MM.1S (cell line): Measurements from ENCODE around the gene GNPTG.
A peak's percentile ranks its signal among the peaks of the same experiment; 100 is the strongest.

Experiments
- DNase-seq: peaks from one replicate; pipeline ENCODE4 v3.0.0-alpha.2; 2015
- H2AFZ ChIP-seq: fragments of 300-600 bp; sonication (generic); 2 replicates; pipeline ENCODE4 v1.6.0; 2016; ENCODE audit warnings: antibody characterized with exemption, low read length
- H3F3A ChIP-seq: fragments of 300-600 bp; sonication (generic); 2 replicates; pipeline ENCODE4 v1.6.1; 2016; ENCODE audit warnings: mild to moderate bottlenecking, antibody characterized with exemption, low read length, moderate library complexity, mixed read lengths; ENCODE audit not compliant: insufficient read depth
- H3K27ac ChIP-seq: fragments of 300-600 bp; sonication (generic); 2 replicates; pipeline ENCODE4 v1.5.1; 2016; ENCODE audit warnings: mild to moderate bottlenecking, low read length
- H3K27me3 ChIP-seq: fragments of 300-600 bp; sonication (generic); replicated peaks from 2 replicates; pipeline ENCODE4 v1.6.0; 2016; ENCODE audit warnings: low read length; ENCODE audit not compliant: insufficient read depth
- H3K36me3 ChIP-seq: fragments of 300-600 bp; sonication (generic); replicated peaks from 2 replicates; pipeline ENCODE4 v1.6.1; 2016; ENCODE audit warnings: mild to moderate bottlenecking, low read length, mixed read lengths; ENCODE audit not compliant: insufficient read depth
- H3K4me1 ChIP-seq: fragments of 300-600 bp; sonication (generic); 2 replicates; pipeline ENCODE4 v1.6.1; 2016; ENCODE audit warnings: low read length, mixed read lengths
- H3K4me2 ChIP-seq: fragments of 300-600 bp; sonication (generic); 2 replicates; pipeline ENCODE4 v1.6.0; 2016; ENCODE audit warnings: low read depth, low read length
- H3K4me3 ChIP-seq: fragments of 300-600 bp; sonication (generic); 2 replicates; pipeline ENCODE4 v1.5.1; 2016; ENCODE audit warnings: low read length, mixed read lengths
- H3K79me2 ChIP-seq: fragments of 300-600 bp; sonication (generic); 2 replicates; pipeline ENCODE4 v1.6.1; 2016; ENCODE audit warnings: mixed run types, low read length, mixed read lengths
- H3K9ac ChIP-seq: fragments of 300-600 bp; sonication (generic); 2 replicates; pipeline ENCODE4 v1.6.1; 2016; ENCODE audit warnings: low read length, mixed read lengths
- H3K9me2 ChIP-seq: fragments of 300-600 bp; sonication (generic); replicated peaks from 2 replicates; pipeline ENCODE4 v1.6.1; 2016; ENCODE audit warnings: mild to moderate bottlenecking, low read length, mixed read lengths; ENCODE audit not compliant: insufficient read depth
- H3K9me3 ChIP-seq: fragments of 300-600 bp; sonication (generic); replicated peaks from 2 replicates; pipeline ENCODE4 v1.6.1; 2016; ENCODE audit warnings: mild to moderate bottlenecking, low read length, mixed read lengths; ENCODE audit not compliant: insufficient read depth
- H4K20me1 ChIP-seq: fragments of 300-600 bp; sonication (generic); 2 replicates; pipeline ENCODE4 v1.6.1; 2016; ENCODE audit warnings: mild to moderate bottlenecking, low read length, moderate library complexity, mixed read lengths; ENCODE audit not compliant: insufficient read depth
- CTCF ChIP-seq: fragments of 300-600 bp; sonication (generic); IDR thresholded peaks from 2 replicates; pipeline ENCODE4 v1.5.1; 2016; ENCODE audit warnings: antibody characterized with exemption, low read length, mixed read lengths
- EZH2 ChIP-seq: fragments of 300-600 bp; sonication (generic); optimal IDR thresholded peaks from 2 replicates; pipeline ENCODE3; 2017; ENCODE audit warnings: low read depth, mild to moderate bottlenecking, antibody characterized with exemption, low read length, mixed read lengths
- EZH2phosphoT487 ChIP-seq: fragments of 300-600 bp; sonication (generic); IDR thresholded peaks from 2 replicates; pipeline ENCODE4 v1.6.1; 2018; ENCODE audit warnings: antibody characterized with exemption, low read length

GNPTG gene

DNA sequence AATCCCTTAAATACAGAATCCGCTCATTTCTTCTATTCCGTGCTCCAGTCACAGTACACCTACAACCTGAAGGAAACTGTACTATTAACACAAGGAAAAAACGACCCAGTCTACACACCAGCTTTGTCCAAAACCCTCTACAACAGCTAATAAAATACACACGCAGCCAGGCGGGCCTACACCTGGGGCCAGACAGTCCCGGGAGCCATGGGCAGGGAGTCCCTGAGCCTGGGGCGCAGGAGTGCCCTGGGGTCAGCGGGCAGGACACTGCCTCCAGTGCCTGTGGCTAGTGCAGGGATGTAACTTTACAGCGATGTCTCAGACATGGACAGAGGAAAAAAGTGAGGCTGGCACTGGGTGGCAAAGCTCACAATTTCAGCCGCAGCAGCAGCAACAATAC is 28.5 kb downstream of the GNPTG start:
- peaks cover 4% of the 10 kb centered on the region; the same call in 1 of the 2 replicates for H3F3A ChIP-seq
- no peak for TF ChIP-seq EZH2phosphoT487
- peaks cover 42% of the 10 kb centered on the region for H3K79me2 ChIP-seq
- no peaks in the 10 kb centered on the region for H3K9me2 ChIP-seq
- H3K27me3 ChIP-seq: no peaks in the 10 kb centered on the region
- H4K20me1 ChIP-seq: no peaks in the 10 kb centered on the region
- no peaks in the 10 kb centered on the region for H3K9me3 ChIP-seq
- H3K4me1 ChIP-seq: no peaks in the 10 kb centered on the region
- DNase-seq: no peak
- H3K36me3 ChIP-seq: no peaks in the 10 kb centered on the region
- peak overlapping the region; percentile 39 for H3K4me2 ChIP-seq
- H3K4me3 ChIP-seq: 0 out of 2 replicates have a peak overlapping the region, but pooled peaks have one; percentile 50
- H2AFZ ChIP-seq: no peak overlapping the region
- H3K27ac ChIP-seq: no peak overlapping the region
- H3K9ac ChIP-seq: no peak overlapping the region

DNA sequence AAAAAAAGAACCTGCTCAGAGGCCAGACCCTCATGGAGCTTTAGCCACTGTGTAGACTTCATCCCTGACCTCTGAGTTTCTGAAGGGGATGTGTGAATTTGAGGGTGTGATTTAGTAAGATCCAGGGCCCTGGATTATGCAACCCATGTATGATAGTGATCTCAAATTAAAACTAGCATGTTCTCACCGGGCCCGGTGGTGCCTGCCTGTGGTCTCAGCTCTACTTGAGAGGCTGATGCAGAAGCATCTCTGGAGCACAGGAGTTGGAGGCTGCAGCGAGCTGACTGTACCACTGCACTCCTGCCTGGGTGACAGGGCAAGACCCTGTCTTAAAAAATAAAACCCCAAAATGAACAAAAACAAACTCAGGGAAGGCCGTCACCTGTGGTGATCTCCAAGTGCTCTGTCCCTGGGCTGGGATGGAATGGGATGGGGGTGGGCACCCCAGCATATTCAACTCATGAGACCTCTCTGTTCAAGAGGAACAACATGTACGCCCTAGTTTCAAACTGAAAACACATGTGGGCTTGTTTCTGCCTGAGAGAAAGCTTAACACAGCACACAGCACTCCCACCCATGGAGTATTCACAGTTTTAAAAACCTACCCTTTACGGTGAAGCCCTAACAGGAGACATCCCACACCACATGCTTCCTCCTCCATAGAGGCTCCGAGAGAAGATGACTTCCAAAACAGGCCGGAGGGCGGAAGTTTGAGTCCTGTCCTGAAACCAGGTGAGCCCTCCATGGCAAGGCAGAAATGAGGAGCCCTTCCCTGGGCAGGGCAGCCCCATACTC is 30.1 kb downstream of the GNPTG start:
- Histone ChIP-seq H3K4me3 (no peak overlapping the region), H3F3A (peaks cover 4% of the 10 kb centered on the region; the same call in 1 of the 2 replicates), H3K9me2 (no peaks in the 10 kb centered on the region), H3K79me2 (peaks cover 26% of the 10 kb centered on the region), H2AFZ (no peak overlapping the region), H3K27ac (no peak overlapping the region), H3K9ac (no peak overlapping the region), H4K20me1 (no peaks in the 10 kb centered on the region), H3K4me1 (no peaks in the 10 kb centered on the region), H3K36me3 (no peaks in the 10 kb centered on the region), H3K9me3 (no peaks in the 10 kb centered on the region), H3K4me2 (no peak overlapping the region), H3K27me3 (no peaks in the 10 kb centered on the region)
- no peak for DNase-seq
- TF ChIP-seq EZH2 (no peak), CTCF (no peak), EZH2phosphoT487 (no peak)

GRCh38 chr16:1383556-1383955 is 31.8 kb downstream of the GNPTG start:
- H2AFZ ChIP-seq: no peak overlapping the region
- H3K9me3 ChIP-seq: no peaks in the 10 kb centered on the region
- H3K4me2 ChIP-seq: no peak overlapping the region
- no peaks in the 10 kb centered on the region for H3K4me1 ChIP-seq
- DNase-seq: no peak
- H3K4me3 ChIP-seq: no peak overlapping the region
- peaks cover 8% of the 10 kb centered on the region for H3K79me2 ChIP-seq
- no peaks in the 10 kb centered on the region for H4K20me1 ChIP-seq
- no peak overlapping the region for H3K27ac ChIP-seq
- H3K36me3 ChIP-seq: no peaks in the 10 kb centered on the region
- no peaks in the 10 kb centered on the region for H3K27me3 ChIP-seq
- TF ChIP-seq EZH2phosphoT487: no peak
- TF ChIP-seq CTCF: no peak
- TF ChIP-seq EZH2: no peak
- H3K9me2 ChIP-seq: no peaks in the 10 kb centered on the region
- H3K9ac ChIP-seq: no peak overlapping the region
- peaks cover 4% of the 10 kb centered on the region; the same call in 1 of the 2 replicates for H3F3A ChIP-seq

GRCh38 chr16:1385232-1385631 is 33.5 kb downstream of the GNPTG start:
- Histone ChIP-seq H3K79me2 (no peaks in the 10 kb centered on the region; the same call in 1 of the 2 replicates), H3F3A (peaks cover 3% of the 10 kb centered on the region; the same call in 1 of the 2 replicates), H3K27me3 (no peaks in the 10 kb centered on the region), H4K20me1 (no peaks in the 10 kb centered on the region), H2AFZ (no peak overlapping the region), H3K4me1 (no peaks in the 10 kb centered on the region), H3K9me3 (no peaks in the 10 kb centered on the region), H3K4me3 (no peak overlapping the region), H3K9me2 (no peaks in the 10 kb centered on the region), H3K36me3 (no peaks in the 10 kb centered on the region), H3K9ac (no peak overlapping the region), H3K27ac (no peak overlapping the region), H3K4me2 (no peak overlapping the region)
- no peak for DNase-seq
- TF ChIP-seq CTCF (no peak), EZH2 (no peak), EZH2phosphoT487 (no peak)
